Diencephalon (tissue), 1 donor: ENCODE measurements around the gene BAD. TPM values are rescaled to one million over a fixed set of nuclear protein-coding genes. Genes with fewer than 3 reads are reported as not detected.

Experiments used
- small RNA-seq: library from RNA; depleted of rRNA; stranded (forward); fragments of <200 nt; gene quantifications from one replicate; pipeline ENCODE3, GENCODE V24; 2014
- total RNA-seq: library from RNA; depleted of rRNA; stranded (reverse); fragments of >200 nt; gene quantifications from one replicate; pipeline ENCODE4 v1.2.3, GENCODE V29; 2014

Gene BAD
- total RNA-seq, 1 donor from 2014 or later: 53.3 TPM

Small RNA genes within 50 kb of the gene (small RNA-seq; reads per million reads assigned to genes)
- gene RF00019: not detected

Other genes with a start within 250 kb of the BAD start
- 12.0 TPM for gene FLRT1, start 248.7 kb downstream of the BAD start, total RNA-seq
- gene MACROD1, start 118.6 kb downstream of the BAD start, total RNA-seq: 8.8 TPM
- gene STIP1, start 98.5 kb downstream of the BAD start, total RNA-seq: 97.6 TPM
- gene FERMT3, start 77.9 kb downstream of the BAD start, total RNA-seq: 2.3 TPM
- gene TRPT1, start 58.5 kb downstream of the BAD start, total RNA-seq: 14.1 TPM
- gene NUDT22, start 58.4 kb downstream of the BAD start, total RNA-seq: 14.5 TPM
- gene DNAJC4, start 54.1 kb downstream of the BAD start, total RNA-seq: 19.4 TPM
- 50.7 TPM for gene VEGFB, start 50.1 kb downstream of the BAD start, total RNA-seq
- 29.8 TPM for gene FKBP2, start 43.6 kb downstream of the BAD start, total RNA-seq
- 64.6 TPM for gene PPP1R14B, start 37.7 kb downstream of the BAD start, total RNA-seq
- 7.8 TPM for gene PLCB3, start 33.1 kb downstream of the BAD start, total RNA-seq
- 13.6 TPM for gene GPR137, start 1.2 kb upstream of the BAD start, total RNA-seq
- gene KCNK4, start 6.6 kb upstream of the BAD start, total RNA-seq: 7.2 TPM
- gene CATSPERZ, start 15.7 kb upstream of the BAD start, total RNA-seq: 2.1 TPM
- 10.8 TPM for gene ESRRA, start 20.9 kb upstream of the BAD start, total RNA-seq
- gene TRMT112, start 32.9 kb upstream of the BAD start, total RNA-seq: 82.4 TPM
- 200 TPM for gene PRDX5, start 33.5 kb upstream of the BAD start, total RNA-seq
- 3.2 TPM for gene CCDC88B, start 55.5 kb upstream of the BAD start, total RNA-seq
- gene RPS6KA4, start 74.5 kb upstream of the BAD start, total RNA-seq: 13.8 TPM